Chondrocyte (in vitro differentiated cells): ENCODE results near the gene CDHR1. TPM values are rescaled to one million over a fixed set of nuclear protein-coding genes. Genes with fewer than 3 reads are reported as not detected.

ENCODE experiments used
- DNase-seq: peaks from one replicate; pipeline ENCODE4 v3.0.0; 2021; ENCODE audit warnings: mixed read lengths, low spot score
- H3K27ac Mint-ChIP-seq: one replicate; pipeline ENCODE4 v1.8.0; 2021; ENCODE audit warnings: mild to moderate bottlenecking, moderate library complexity, mixed read lengths; ENCODE audit not compliant: unreplicated experiment
- H3K27me3 Mint-ChIP-seq: 2 replicates; pipeline ENCODE4 v1.8.0; 2021; ENCODE audit warnings: low read depth, mixed read lengths
- H3K36me3 Mint-ChIP-seq: 2 replicates; pipeline ENCODE4 v1.8.0; 2021; ENCODE audit warnings: low read depth, mixed read lengths
- H3K4me1 Mint-ChIP-seq: 2 replicates; pipeline ENCODE4 v1.8.0; 2021; ENCODE audit warnings: low read depth, mild to moderate bottlenecking, mixed read lengths
- H3K4me3 Mint-ChIP-seq: one replicate; pipeline ENCODE4 v1.8.0; 2021; ENCODE audit warnings: mild to moderate bottlenecking, moderate library complexity, mixed read lengths; ENCODE audit not compliant: unreplicated experiment
- H3K9me3 Mint-ChIP-seq: 2 replicates; pipeline ENCODE4 v1.8.0; 2021; ENCODE audit warnings: low read depth, mixed read lengths
- CTCF ChIP-seq: fragments of 200-600 bp; sonication (generic); IDR thresholded peaks from 2 replicates; pipeline ENCODE4 v1.5.0; 2021; ENCODE audit warnings: antibody characterized with exemption, mild to moderate bottlenecking, moderate library complexity
- total RNA-seq: library from RNA; stranded (reverse); gene quantifications from 3 replicates; pipeline ENCODE4 v1.2.1, GENCODE V29; 2021

The CDHR1 gene
- total RNA-seq, 1 donor from 2014 or later, result 5.1 TPM

- H3K27ac Mint-ChIP-seq, result no peak overlapping the region
- no peak overlapping the region for H3K4me3 Mint-ChIP-seq
- H3K27me3 Mint-ChIP-seq, result peaks cover 33% of the 10 kb centered on the region
- no peaks in the 10 kb centered on the region for H3K9me3 Mint-ChIP-seq
- H3K4me1 Mint-ChIP-seq, result no peaks in the 10 kb centered on the region
- no peak for DNase-seq
- no peaks in the 10 kb centered on the region for H3K36me3 Mint-ChIP-seq
- TF ChIP-seq CTCF, result no peak
These were observed 38.0 kb downstream of the CDHR1 start for GRCh38 chr10:84232376-84232775.

- Mint-ChIP-seq H3K27ac (no peak overlapping the region), H3K36me3 (no peaks in the 10 kb centered on the region), H3K27me3 (peaks cover 32% of the 10 kb centered on the region), H3K9me3 (no peaks in the 10 kb centered on the region), H3K4me1 (no peaks in the 10 kb centered on the region), H3K4me3 (no peak overlapping the region)
- DNase-seq, result no peak
- TF ChIP-seq CTCF, result no peak
These were observed 39.6 kb downstream of the CDHR1 start for GRCh38 chr10:84233940-84234339.

GRCh38 chr10:84234479-84234878 is 40.1 kb downstream of the CDHR1 start:
- no peaks in the 10 kb centered on the region for H3K9me3 Mint-ChIP-seq
- no peak for DNase-seq
- H3K27ac Mint-ChIP-seq, result no peak overlapping the region
- H3K36me3 Mint-ChIP-seq, result no peaks in the 10 kb centered on the region
- no peaks in the 10 kb centered on the region for H3K4me1 Mint-ChIP-seq
- H3K4me3 Mint-ChIP-seq, result no peak overlapping the region
- H3K27me3 Mint-ChIP-seq, result peaks cover 30% of the 10 kb centered on the region
- no peak for TF ChIP-seq CTCF

GRCh38 chr10:84235096-84235495 is 40.8 kb downstream of the CDHR1 start:
- DNase-seq, result no peak
- Mint-ChIP-seq H3K4me3 (no peak overlapping the region), H3K36me3 (no peaks in the 10 kb centered on the region), H3K27me3 (peaks cover 27% of the 10 kb centered on the region), H3K9me3 (no peaks in the 10 kb centered on the region), H3K4me1 (no peaks in the 10 kb centered on the region), H3K27ac (no peak overlapping the region)
- no peak for TF ChIP-seq CTCF

- H3K27ac Mint-ChIP-seq, result no peak overlapping the region
- peaks cover 25% of the 10 kb centered on the region for H3K27me3 Mint-ChIP-seq
- H3K36me3 Mint-ChIP-seq, result no peaks in the 10 kb centered on the region
- no peak for TF ChIP-seq CTCF
- H3K4me1 Mint-ChIP-seq, result no peaks in the 10 kb centered on the region
- no peak for DNase-seq
- H3K9me3 Mint-ChIP-seq, result no peaks in the 10 kb centered on the region
- H3K4me3 Mint-ChIP-seq, result no peak overlapping the region
These were observed 42.5 kb downstream of the CDHR1 start for GRCh38 chr10:84236807-84237198.
